Prostate gland (tissue), 2 donors: ENCODE measurements around the gene VPS37D. TPM values are rescaled to one million over a fixed set of nuclear protein-coding genes. Genes with fewer than 3 reads are reported as not detected.
A peak's percentile ranks its signal among the peaks of the same experiment; 100 is the strongest.
"Not testable (repeated sequence)": the region's sequence is repeated elsewhere in the genome, so short reads cannot be mapped to it uniquely, and the experiment has no call there.

Experiments used
- DNase-seq: peaks from one replicate; pipeline ENCODE4 v3.0.0-alpha.2; 2019; ENCODE audit warnings: low spot score
- H3K27ac ChIP-seq, 2 donors: fragments of 200-600 bp; sonication (generic); 2 replicates each; pipeline ENCODE4 v1.5.1; 2017 to 2019
- H3K27me3 ChIP-seq: fragments of 200-600 bp; sonication (generic); replicated peaks from 2 replicates; pipeline ENCODE4 v1.5.1; 2019; ENCODE audit not compliant: insufficient read depth
- H3K36me3 ChIP-seq, 2 donors: fragments of 200-600 bp; sonication (generic); 1 replicate in 1 of 2; 2 replicates in 1 of 2; pipeline versions ENCODE4 v1.5.1 to v1.8.1; 2017 to 2019
- H3K4me1 ChIP-seq: fragments of 200-600 bp; sonication (generic); replicated peaks from 2 replicates; pipeline ENCODE4 v1.5.1; 2019
- H3K4me3 ChIP-seq, 2 donors: fragments of 200-600 bp; sonication (generic); 2 replicates each; pipeline ENCODE4 v1.5.1; 2017 to 2019
- H3K9me3 ChIP-seq: fragments of 200-600 bp; sonication (generic); 2 replicates; pipeline ENCODE4 v1.5.1; 2017
- CTCF ChIP-seq, 4 experiments: fragments of 200-600 bp in 2 of 4; fragments of 450-650 bp in 2 of 4; sonication (generic) in 2 of 4; IDR thresholded peaks; 1 replicate in 3 of 4; 2 replicates in 1 of 4; pipeline ENCODE4 v1.5.1; 2016 to 2019; ENCODE audit warnings: antibody characterized with exemption in 4 of 4, mild to moderate bottlenecking in 2 of 4, moderate library complexity in 2 of 4
- POLR2A ChIP-seq: fragments of 450-650 bp; IDR thresholded peaks from one replicate; pipeline ENCODE4 v1.6.1; 2016; ENCODE audit warnings: antibody characterized with exemption, mild to moderate bottlenecking
- POLR2AphosphoS5 ChIP-seq: sonication (generic); formaldehyde crosslinking; IDR thresholded peaks from one replicate; pipeline ENCODE4 v1.6.1; 2017; ENCODE audit warnings: antibody characterized with exemption
- WGBS: methylation state at CpG from one replicate; pipeline ENCODE4 v1.1.5; 2018; 5-methylcytosine and 5-hydroxymethylcytosine counted together
- intact Hi-C: fragments of 100-400 bp; cut with DNase I; formaldehyde crosslinking; loops from one replicate; pipeline ENCODE4 v1.14.2; 2022
- microRNA counts, 2 donors: library from miRNA; unstranded; fragments of <30 nt; microRNA quantifications; one replicate each; lab custom pipeline; 2016 to 2017
- microRNA-seq: library from miRNA; unstranded; fragments of <30 nt; microRNA quantifications from one replicate; pipeline ENCODE4, GENCODE V29; 2016
- small RNA-seq, 2 donors: library from RNA; depleted of rRNA; stranded (forward); fragments of <200 nt; gene quantifications; one replicate each; pipeline ENCODE3, GENCODE V24; 2016
- total RNA-seq, 2 donors: library from RNA; depleted of rRNA; stranded (reverse); fragments of >200 nt; gene quantifications; one replicate each; pipeline ENCODE4 v1.1.0, GENCODE V29; 2016

Gene VPS37D
- total RNA-seq, 2 donors from 2014 or later, result 6.0 to 19.5 TPM

- H3K27ac ChIP-seq, result peak within 1 kb of the TSS in 1 of 2 donors; percentile 35
- no peaks in the 10 kb centered on the region for H3K27me3 ChIP-seq
Observed at GRCh38 chr7:73718905-73719805, 51.5 kb downstream of the VPS37D start, which contains the start of gene STX1A. Gene STX1A, minus strand, starts transcription at chr7:73719669. Its CDS starts 38 bp downstream, at chr7:73719631.

GRCh38 chr7:73719806-73720169 lies 52.2 kb downstream of the VPS37D start:
- no peak for TF ChIP-seq CTCF (IDR thresholded peaks at IDR 0.05)
- TF ChIP-seq POLR2A, result no peak
- no peak for TF ChIP-seq POLR2AphosphoS5
- Histone ChIP-seq H3K36me3 (no peaks in the 10 kb centered on the region), H3K4me3 (peak overlapping the region; percentile 53 to 87), H3K4me1 (peaks cover 3% of the 10 kb centered on the region), H3K9me3 (no peaks in the 10 kb centered on the region), H3K27ac (no peak overlapping the region), H3K27me3 (no peaks in the 10 kb centered on the region)
- no peak for DNase-seq
- intact Hi-C loops, result no loop called here
- WGBS, result 8% methylated on average over 13 of the region's 16 CpGs

More at GRCh38 chr7:73718905-73719805, 51.5 kb downstream of the VPS37D start, which contains the start of gene STX1A:
- intact Hi-C loops, result no loop called here
- 2% methylated on average over 16 of the region's 96 CpGs for WGBS
- Histone ChIP-seq H3K36me3 (no peaks in the 10 kb centered on the region), H3K4me1 (peaks cover 3% of the 10 kb centered on the region), H3K9me3 (no peaks in the 10 kb centered on the region), H3K4me3 (peak within 1 kb of the TSS; percentile 53 to 87)
- DNase-seq, result peak; percentile 54
- TF ChIP-seq POLR2AphosphoS5, result no peak
- TF ChIP-seq CTCF (IDR thresholded peaks at IDR 0.05), result peak in 1 of 4 experiments; percentile 18
- peak; percentile 73 for TF ChIP-seq POLR2A

- DNase-seq, H3K9me3 ChIP-seq, H3K4me1 ChIP-seq, intact Hi-C loops, H3K4me3 ChIP-seq, H3K27me3 ChIP-seq, H3K27ac ChIP-seq, H3K36me3 ChIP-seq: not testable (repeated sequence)
- WGBS, result 92% methylated on average over 9 of the region's 9 CpGs
Observed at GRCh38 chr7:73720443-73720842, 52.8 kb downstream of the VPS37D start.

- TF ChIP-seq POLR2AphosphoS5, result peak; percentile 75
- TF ChIP-seq POLR2A, result no peak
- TF ChIP-seq CTCF (IDR thresholded peaks at IDR 0.05), result no peak
- Histone ChIP-seq H3K36me3 (no peaks in the 10 kb centered on the region), H3K4me1 (peaks cover 3% of the 10 kb centered on the region), H3K4me3 (no peak overlapping the region), H3K9me3 (no peaks in the 10 kb centered on the region), H3K27ac (no peak overlapping the region), H3K27me3 (no peaks in the 10 kb centered on the region)
- 63% methylated on average over 2 of the region's 3 CpGs for WGBS
- intact Hi-C loops, result no loop called here
- DNase-seq, result peak; percentile 87
Observed at GRCh38 chr7:73721377-73721817, 53.8 kb downstream of the VPS37D start.

MicroRNAs within 50 kb of the gene (microRNA counts, 767-probe panel; counts per million panel counts)
- microRNA hsa-miR-4284 (lab: Ali Mortazavi, UCI), result 431 to 659 counts per million in 2 donors

Small RNA genes lying within 50 kb of the gene (microRNA-seq; reads per million reads assigned to microRNA genes)
- not detected for gene MIR4284

Small RNA genes lying within 50 kb of the gene (small RNA-seq; reads per million reads assigned to genes)
- 0 reads per million in 2 donors for gene MIR4284

Other genes with a start within 250 kb of the VPS37D start
- gene FZD9, start 234.1 kb upstream of the VPS37D start, total RNA-seq, result 1 to 10 TPM; 6.3 to 8.4 TPM
- 10 to 100 TPM; 43.4 to 56.4 TPM for gene BAZ1B, start 145.5 kb upstream of the VPS37D start, total RNA-seq
- gene BCL7B, start 110.1 kb upstream of the VPS37D start, total RNA-seq, result 100 to 1,000 TPM in 1 of 2 donors, 10 to 100 TPM in 1; 78.7 to 105 TPM
- 100 to 1,000 TPM in 1 of 2 donors, 10 to 100 TPM in 1; 73.5 to 112 TPM for gene TBL2, start 89.3 kb upstream of the VPS37D start, total RNA-seq
- 100 to 1,000 TPM in 1 of 2 donors, 1 to 10 TPM in 1; 9.8 to 123 TPM for gene MLXIPL, start 43.3 kb upstream of the VPS37D start, total RNA-seq
- gene DNAJC30, start 15.6 kb downstream of the VPS37D start, total RNA-seq, result 10 to 100 TPM; 16.3 to 16.8 TPM
- gene BUD23, start 15.8 kb downstream of the VPS37D start, total RNA-seq, result 100 to 1,000 TPM in 1 of 2 donors, 10 to 100 TPM in 1; 72.3 to 196 TPM
- gene STX1A, start 51.8 kb downstream of the VPS37D start, total RNA-seq, result 10 to 100 TPM in 1 of 2 donors, 1 to 10 TPM in 1; 6.8 to 15.3 TPM
- gene ABHD11, start 71.0 kb downstream of the VPS37D start, total RNA-seq, result 10 to 100 TPM; 55.2 to 87.8 TPM
- gene CLDN3, start 102.4 kb downstream of the VPS37D start, total RNA-seq, result 100 to 1,000 TPM; 156 to 176 TPM
- gene CLDN4, start 163.2 kb downstream of the VPS37D start, total RNA-seq, result 100 to 1,000 TPM; 162 to 216 TPM
- 10 to 100 TPM in 1 of 2 donors, 1 to 10 TPM in 1; 5.9 to 19.8 TPM for gene METTL27, start 174.7 kb downstream of the VPS37D start, total RNA-seq
- 1 to 10 TPM in 1 of 2 donors, not detected in 1; 4.9 TPM for gene TMEM270, start 193.3 kb downstream of the VPS37D start, total RNA-seq